Measurements from ENCODE around the gene TSPAN10. TPM values are rescaled to one million over a fixed set of nuclear protein-coding genes. Genes with fewer than 3 reads are reported as not detected.
A peak's percentile ranks its signal among the peaks of the same experiment; 100 is the strongest.

TSPAN10 gene
- total RNA-seq, 1 experiment from 2014 or later, result 1.2 TPM

GRCh38 chr17:81601525-81602120, 35.4 kb upstream of the TSPAN10 start:
- Histone ChIP-seq H2BK20ac (ENCODE audit: low read depth, low read length, poor library complexity, severe bottlenecking) (no peak overlapping the region), H3K4me2 (ENCODE audit: insufficient read depth, insufficient read length, low read length) (no peak overlapping the region), H2BK15ac (ENCODE audit: low read depth, low read length) (no peak overlapping the region), H4K91ac (ENCODE audit: insufficient read length, low read depth, low read length) (no peak overlapping the region), H3K4ac (ENCODE audit: low read depth, low read length) (no peak overlapping the region), H4K8ac (replicated peaks; ENCODE audit: insufficient read length, low read depth, low read length) (no peak overlapping the region), H2AFZ (ENCODE audit: low read length) (no peak overlapping the region), H4K5ac (ENCODE audit: insufficient read length, low read depth, low read length) (no peak overlapping the region), H3K14ac (ENCODE audit: insufficient read depth, low read length) (no peak overlapping the region), H3K23ac (ENCODE audit: insufficient read length, low read depth, low read length) (no peak overlapping the region), H2AK5ac (ENCODE audit: insufficient read length, low read length) (no peak overlapping the region), H3K4me1 (ENCODE audit: insufficient read depth, low read length) (no peaks in the 10 kb centered on the region), H3K9ac (ENCODE audit: extremely low read depth, insufficient read length, low read length) (no peak overlapping the region), H3K27me3 (ENCODE audit: insufficient read depth, low read length) (no peaks in the 10 kb centered on the region), H3K79me2 (ENCODE audit: insufficient read depth, low read length) (no peaks in the 10 kb centered on the region), H2BK5ac (ENCODE audit: insufficient read length, low read length) (no peak overlapping the region), H2BK12ac (ENCODE audit: insufficient read length, low read depth, low read length) (no peak overlapping the region), H3K23me2 (ENCODE audit: insufficient read length, low read depth, low read length, poor library complexity, severe bottlenecking) (no peaks in the 10 kb centered on the region), H3K56ac (ENCODE audit: insufficient read length, low read depth, low read length) (no peak overlapping the region), H3K9me3 (ENCODE audit: control insufficient read depth, low read depth, low read length) (no peaks in the 10 kb centered on the region), H3T11ph (ENCODE audit: low read length) (no peak overlapping the region), H3K27ac (ENCODE audit: insufficient read length, low read depth, low read length) (no peak overlapping the region), H3K18ac (ENCODE audit: insufficient read length, low read depth, low read length) (no peak overlapping the region), H4K20me1 (ENCODE audit: control insufficient read depth, insufficient read depth, insufficient read length) (no peaks in the 10 kb centered on the region), H3K79me1 (ENCODE audit: insufficient read depth, low read depth, low read length, poor library complexity, severe bottlenecking) (peaks cover 3% of the 10 kb centered on the region), H2BK120ac (ENCODE audit: low read depth, low read length, poor library complexity, severe bottlenecking) (no peak overlapping the region)
- DNase-seq, result peak; percentile 57
- Mint-ChIP-seq H3K27me3 (ENCODE audit: low read depth) (no peaks in the 10 kb centered on the region), H3K4me3 (no peak overlapping the region), H3K27ac (peak overlapping the region in 1 of 3 experiments; percentile 6; a peak in 1 of 7 replicates), H3K9me3 (no peaks in the 10 kb centered on the region), H3K36me3 (ENCODE audit: insufficient read depth in 1 of 3, low read depth in 3 of 3) (peaks cover 26 to 81% (median 58%) of the 10 kb centered on the region in 3 experiments; a peak in 6 of 7 replicates), H3K4me1 (no peaks in the 10 kb centered on the region)
- no CpG with 5 or more reads among the region's 9 CpGs for WGBS (ENCODE audit: extremely low coverage, insufficient read length, low lambda C conversion rate)
- peak; percentile 87 for TF ChIP-seq CTCF (conservative IDR thresholded peaks at IDR 0.05)

Measured in H9 (cell line).